PC-3 (cell line): Measurements from ENCODE around the gene COL4A3. TPM values are rescaled to one million over a fixed set of nuclear protein-coding genes. Genes with fewer than 3 reads are reported as not detected.

ENCODE experiments used
- ATAC-seq: fragments of 200-7000 bp; cut with Tn5 transposase; 2 replicates; pipeline ENCODE4 v1.9.1; 2020; ENCODE audit warnings: mild to moderate bottlenecking, moderate library complexity
- BruUV-seq: library from RNA; stranded (reverse); fragments of 400-500 nt; replicated peaks from 2 replicates; lab custom pipeline; 2021; lab: Mats Ljungman, UMichigan
- CTCF ChIA-PET: fragments of 300-600 bp; sonication (Branson Sonifier 250); formaldehyde crosslinking; loops from one replicate; lab custom pipeline; 2022; ENCODE audit warnings: antibody characterized with exemption; lab: Charles Lee
- POLR2A ChIA-PET: fragments of 300-600 bp; sonication (Branson Sonifier 250); formaldehyde crosslinking; loops from one replicate; lab custom pipeline; 2022; ENCODE audit warnings: antibody characterized with exemption; ENCODE audit not compliant: unreplicated experiment; lab: Charles Lee
- DNase-seq: peaks from one replicate; pipeline ENCODE4 v3.0.0-alpha.2; 2015
- H2AFZ ChIP-seq: fragments of 300-600 bp; sonication (generic); 2 replicates; pipeline ENCODE4 v1.6.0; 2016; ENCODE audit warnings: antibody characterized with exemption, low read length
- H3F3A ChIP-seq: fragments of 300-600 bp; sonication (generic); one replicate; pipeline ENCODE4 v1.6.0; 2017; ENCODE audit warnings: antibody characterized with exemption, low read length, control low read depth, mild to moderate bottlenecking; ENCODE audit not compliant: unreplicated experiment
- H3K27ac ChIP-seq: fragments of 300-600 bp; sonication (generic); 2 replicates; pipeline ENCODE4 v1.5.1; 2016; ENCODE audit warnings: mild to moderate bottlenecking, low read length
- H3K27me3 ChIP-seq: fragments of 300-600 bp; sonication (generic); 2 replicates; pipeline ENCODE4 v1.6.1; 2016; ENCODE audit warnings: low read length, mixed read lengths
- H3K36me3 ChIP-seq: fragments of 300-600 bp; sonication (generic); 2 replicates; pipeline ENCODE4 v1.6.1; 2016; ENCODE audit warnings: low read depth, mixed run types, low read length, mixed read lengths
- H3K4me1 ChIP-seq: fragments of 300-600 bp; sonication (generic); 2 replicates; pipeline ENCODE4 v1.5.1; 2016; ENCODE audit warnings: low read length; ENCODE audit not compliant: insufficient read depth
- H3K4me2 ChIP-seq: fragments of 300-600 bp; sonication (generic); 2 replicates; pipeline ENCODE4 v1.6.0; 2016; ENCODE audit warnings: low read length
- H3K4me3 ChIP-seq: fragments of 300-600 bp; sonication (generic); 2 replicates; pipeline ENCODE4 v1.5.1; 2016; ENCODE audit warnings: mild to moderate bottlenecking, low read length, mixed read lengths
- H3K79me2 ChIP-seq: fragments of 300-600 bp; sonication (generic); 2 replicates; pipeline ENCODE4 v1.6.1; 2017; ENCODE audit warnings: low read length, mixed read lengths
- H3K9ac ChIP-seq: fragments of 300-600 bp; sonication (generic); 2 replicates; pipeline ENCODE4 v1.6.0; 2016; ENCODE audit warnings: mild to moderate bottlenecking, low read length
- H3K9me2 ChIP-seq: fragments of 300-600 bp; sonication (generic); replicated peaks from 2 replicates; pipeline ENCODE4 v1.6.1; 2016; ENCODE audit warnings: mixed run types, low read length, mixed read lengths
- H3K9me3 ChIP-seq: fragments of 300-600 bp; sonication (generic); 2 replicates; pipeline ENCODE4 v1.6.1; 2016; ENCODE audit warnings: low read length, mixed read lengths
- H4K20me1 ChIP-seq: fragments of 300-600 bp; sonication (generic); 2 replicates; pipeline ENCODE4 v1.6.1; 2016; ENCODE audit warnings: low read length, mixed read lengths
- CTCF ChIP-seq: fragments of 300-600 bp; sonication (generic); conservative IDR thresholded peaks from 2 replicates; pipeline ENCODE4 v1.5.1; 2017; ENCODE audit warnings: antibody characterized with exemption, low read depth, mild to moderate bottlenecking, low read length
- EZH2 ChIP-seq: fragments of 300-600 bp; sonication (generic); IDR thresholded peaks from one replicate; pipeline ENCODE4 v1.6.1; 2017; ENCODE audit warnings: antibody characterized with exemption, mild to moderate bottlenecking, low read length; ENCODE audit not compliant: unreplicated experiment
- EZH2phosphoT487 ChIP-seq: fragments of 300-600 bp; sonication (generic); IDR thresholded peaks from 2 replicates; pipeline ENCODE4 v1.6.1; 2018; ENCODE audit warnings: mild to moderate bottlenecking, antibody characterized with exemption, low read length, borderline replicate concordance
- intact Hi-C: fragments of 100-400 bp; cut with micrococcal nuclease; formaldehyde crosslinking; loops from 2 replicates; pipeline ENCODE4 v1.9.0; 2023
- total RNA-seq: library from RNA; depleted of rRNA; stranded (reverse); fragments of >200 nt; gene quantifications from 2 replicates; pipeline ENCODE4 v1.2.3, GENCODE V29; 2014

The COL4A3 gene
- total RNA-seq, 1 experiment from 2014 or later, result 0.73 TPM

DNA sequence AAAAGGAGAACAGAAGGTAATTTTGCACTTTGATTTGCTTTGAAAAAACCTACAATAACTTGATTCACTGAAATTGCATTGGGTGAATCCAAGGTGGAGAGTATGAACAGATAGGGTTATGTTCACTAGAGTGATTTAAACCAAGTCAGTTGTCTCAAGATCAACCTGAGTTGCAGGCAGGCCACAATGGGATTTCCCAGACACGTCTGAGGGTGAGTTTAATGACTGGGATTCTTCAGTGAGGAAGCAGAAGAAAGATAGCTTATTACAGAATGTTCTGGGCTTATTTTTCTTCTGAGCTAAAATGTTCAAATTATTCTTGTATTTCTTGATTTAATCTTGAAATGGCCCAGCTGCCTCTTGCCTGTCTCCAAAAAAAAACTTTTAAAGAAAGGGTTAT lies 20.5 kb upstream of the COL4A3 start:
- no peak overlapping the region for H3K9ac ChIP-seq
- H3K4me1 ChIP-seq, result no peaks in the 10 kb centered on the region
- no peak for TF ChIP-seq EZH2phosphoT487
- TF ChIP-seq CTCF, result no peak
- TF ChIP-seq EZH2, result no peak
- peaks cover 8% of the 10 kb centered on the region; the same call in 1 of the 2 replicates for H3K27me3 ChIP-seq
- no peak overlapping the region for H3K27ac ChIP-seq
- BruUV-seq, result no TSS peak
- DNase-seq, result no peak
- no peaks in the 10 kb centered on the region for H3K79me2 ChIP-seq
- no peaks in the 10 kb centered on the region for H4K20me1 ChIP-seq
- no peaks in the 10 kb centered on the region for H3K36me3 ChIP-seq
- no peaks in the 10 kb centered on the region for H3K9me2 ChIP-seq
- no peak for ATAC-seq
- ChIA-PET CTCF (no interaction called here), POLR2A (no interaction called here)
- intact Hi-C loops, result no loop called here
- H3K9me3 ChIP-seq, result no peaks in the 10 kb centered on the region
- H3F3A ChIP-seq, result no peaks in the 10 kb centered on the region
- H3K4me3 ChIP-seq, result no peak overlapping the region
- H3K4me2 ChIP-seq, result no peak overlapping the region
- H2AFZ ChIP-seq, result no peak overlapping the region

GRCh38 chr2:227146456-227146855 lies 18.0 kb upstream of the COL4A3 start:
- no peak overlapping the region for H3K4me3 ChIP-seq
- H3K4me2 ChIP-seq, result no peak overlapping the region
- ATAC-seq (no peak), DNase-seq (no peak)
- ChIA-PET CTCF (no interaction called here), POLR2A (no interaction called here)
- H3K9me2 ChIP-seq, result no peaks in the 10 kb centered on the region
- H3F3A ChIP-seq, result no peaks in the 10 kb centered on the region
- H3K4me1 ChIP-seq, result no peaks in the 10 kb centered on the region
- BruUV-seq, result no TSS peak
- H3K36me3 ChIP-seq, result no peaks in the 10 kb centered on the region
- H3K9me3 ChIP-seq, result no peaks in the 10 kb centered on the region
- peaks cover 8% of the 10 kb centered on the region; the same call in 1 of the 2 replicates for H3K27me3 ChIP-seq
- H2AFZ ChIP-seq, result no peak overlapping the region
- H3K79me2 ChIP-seq, result no peaks in the 10 kb centered on the region
- H3K9ac ChIP-seq, result no peak overlapping the region
- intact Hi-C loops, result no loop called here
- no peaks in the 10 kb centered on the region for H4K20me1 ChIP-seq
- no peak overlapping the region for H3K27ac ChIP-seq
- TF ChIP-seq CTCF (no peak), EZH2 (no peak), EZH2phosphoT487 (no peak)

DNA sequence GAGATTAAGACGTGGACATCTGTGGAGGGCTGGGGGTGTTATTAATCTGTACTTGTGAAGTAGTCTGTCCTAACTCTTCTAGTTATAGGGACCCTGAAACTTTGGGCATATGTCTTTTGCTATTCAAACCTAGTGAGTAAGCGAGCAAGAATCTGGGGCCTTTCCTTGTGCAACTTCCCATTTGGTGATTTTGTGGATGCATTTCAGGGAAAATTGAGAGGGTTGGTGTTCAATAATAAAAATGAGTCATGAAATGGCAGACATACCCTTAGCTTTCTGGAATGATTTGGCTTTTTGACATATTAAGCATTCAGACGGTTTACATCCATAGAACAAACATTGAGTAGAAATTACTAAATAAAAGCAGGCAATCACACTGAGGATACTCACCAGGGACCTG lies 17.4 kb upstream of the COL4A3 start:
- no peak overlapping the region for H3K4me2 ChIP-seq
- no peaks in the 10 kb centered on the region for H3K79me2 ChIP-seq
- no peak overlapping the region for H3K9ac ChIP-seq
- no peak overlapping the region for H3K4me3 ChIP-seq
- DNase-seq (no peak), ATAC-seq (no peak)
- H3K27me3 ChIP-seq, result peaks cover 8% of the 10 kb centered on the region; the same call in 1 of the 2 replicates
- POLR2A ChIA-PET, result no interaction called here
- H2AFZ ChIP-seq, result no peak overlapping the region
- H3K9me3 ChIP-seq, result no peaks in the 10 kb centered on the region
- intact Hi-C loops, result no loop called here
- no TSS peak for BruUV-seq
- no peak for TF ChIP-seq CTCF
- no peak for TF ChIP-seq EZH2
- TF ChIP-seq EZH2phosphoT487, result no peak
- no peak overlapping the region for H3K27ac ChIP-seq
- H3K4me1 ChIP-seq, result no peaks in the 10 kb centered on the region
- no peaks in the 10 kb centered on the region for H3F3A ChIP-seq
- CTCF ChIA-PET, result interaction anchor here (0.6 kb wide), 1 partner anchor 731 kb away, joined by 3 read pairs; no protein-coding TSS in a partner anchor
- no peaks in the 10 kb centered on the region for H4K20me1 ChIP-seq
- H3K36me3 ChIP-seq, result no peaks in the 10 kb centered on the region
- H3K9me2 ChIP-seq, result no peaks in the 10 kb centered on the region
